ENCODE measurements around the gene JAK1.
"Not testable (repeated sequence)": the region's sequence is repeated elsewhere in the genome, so short reads cannot be mapped to it uniquely, and the experiment has no call there.

The JAK1 gene

DNA sequence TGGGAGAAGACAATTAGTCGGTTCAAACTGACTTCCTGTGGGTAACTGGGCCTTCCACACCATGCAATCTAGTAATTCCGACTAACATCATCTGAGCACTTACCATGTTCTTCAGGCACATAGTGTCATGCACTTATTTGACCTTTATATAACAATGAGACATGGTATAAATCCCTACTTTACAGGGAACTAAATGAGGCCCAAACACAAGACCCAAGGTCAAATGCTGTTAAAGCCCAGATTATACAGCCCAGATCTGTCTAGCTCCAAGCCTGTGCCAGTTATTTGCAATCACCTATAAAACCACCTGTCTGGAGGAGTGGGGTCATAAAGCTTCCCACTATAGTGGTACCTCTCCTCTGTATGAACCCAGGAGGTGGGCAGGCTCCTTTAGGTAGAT is 40.8 kb downstream of the JAK1 start:
- no peak overlapping the region for H3K4me3 ChIP-seq (ENCODE audit: low read depth, low read length)
- DNase-seq (ENCODE audit: low read depth), result no peak
- TF ChIP-seq CTCF (IDR thresholded peaks at IDR 0.05; ENCODE audit: low read depth, low read length, missing control alignments), result no peak

GRCh38 chr1:64923294-64923718 is 43.0 kb downstream of the JAK1 start:
- no peak for TF ChIP-seq CTCF (IDR thresholded peaks at IDR 0.05; ENCODE audit: low read depth, low read length, missing control alignments)
- no peak overlapping the region for H3K4me3 ChIP-seq (ENCODE audit: low read depth, low read length)
- DNase-seq (ENCODE audit: low read depth), result no peak

GRCh38 chr1:64922336-64922735 is 44.0 kb downstream of the JAK1 start:
- TF ChIP-seq CTCF (IDR thresholded peaks at IDR 0.05; ENCODE audit: low read depth, low read length, missing control alignments), result no peak
- H3K4me3 ChIP-seq (ENCODE audit: low read depth, low read length), result no peak overlapping the region
- no peak for DNase-seq (ENCODE audit: low read depth)

GRCh38 chr1:64921771-64922170 is 44.6 kb downstream of the JAK1 start:
- TF ChIP-seq CTCF (IDR thresholded peaks at IDR 0.05; ENCODE audit: low read depth, low read length, missing control alignments), result no peak
- H3K4me3 ChIP-seq (ENCODE audit: low read depth, low read length), result no peak overlapping the region
- DNase-seq (ENCODE audit: low read depth), result no peak

DNA sequence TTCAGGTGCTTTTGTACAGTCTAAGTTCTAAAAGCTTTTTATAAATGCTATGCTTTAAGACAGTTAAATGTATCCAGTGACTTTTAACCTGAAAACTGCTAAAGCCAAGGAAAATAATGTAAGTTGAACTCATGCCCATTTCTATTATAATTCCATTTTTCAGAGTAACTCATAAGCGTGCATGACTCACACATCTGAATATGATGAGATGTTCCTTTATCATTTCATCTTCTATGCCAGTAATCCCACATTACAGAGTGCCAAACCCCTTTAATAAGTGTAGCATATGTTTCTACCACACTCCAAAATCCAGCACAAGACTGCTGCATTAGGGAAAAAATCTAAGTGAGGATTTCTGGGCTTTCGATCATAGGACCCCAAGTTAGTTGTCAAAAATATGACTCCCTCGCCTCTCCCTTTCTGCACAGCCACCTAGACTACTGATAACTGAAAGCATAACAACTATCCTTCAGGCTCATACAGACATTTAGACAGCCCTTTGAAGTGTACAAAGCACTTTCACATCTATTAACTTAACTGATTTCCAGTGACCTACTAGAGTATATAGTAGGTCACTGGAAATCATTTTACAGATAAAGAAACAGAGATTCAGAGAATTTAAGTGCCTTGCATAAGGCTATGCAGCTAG is 45.3 kb downstream of the JAK1 start:
- TF ChIP-seq CTCF (IDR thresholded peaks at IDR 0.05; ENCODE audit: low read depth, low read length, missing control alignments), result no peak
- no peak for DNase-seq (ENCODE audit: low read depth)
- no peak overlapping the region for H3K4me3 ChIP-seq (ENCODE audit: low read depth, low read length)

- DNase-seq (ENCODE audit: low read depth); H3K4me3 ChIP-seq (ENCODE audit: low read depth, low read length): not testable (repeated sequence)
Observed at GRCh38 chr1:64919120-64919519, 47.2 kb downstream of the JAK1 start.

GRCh38 chr1:64917907-64918306 is 48.4 kb downstream of the JAK1 start:
- TF ChIP-seq CTCF (IDR thresholded peaks at IDR 0.05; ENCODE audit: low read depth, low read length, missing control alignments), result no peak
- no peak for DNase-seq (ENCODE audit: low read depth)
- H3K4me3 ChIP-seq (ENCODE audit: low read depth, low read length), result no peak overlapping the region
